ENCODE data around the gene GMDS. TPM values are rescaled to one million over a fixed set of nuclear protein-coding genes. Genes with fewer than 3 reads are reported as not detected.

Gene GMDS
- total and polyA plus RNA-seq, 2 of the 13 experiments (the other 11 are each of a cell fraction or from before 2014, with no cell fraction given), result 64.4 to 112 TPM

DNA sequence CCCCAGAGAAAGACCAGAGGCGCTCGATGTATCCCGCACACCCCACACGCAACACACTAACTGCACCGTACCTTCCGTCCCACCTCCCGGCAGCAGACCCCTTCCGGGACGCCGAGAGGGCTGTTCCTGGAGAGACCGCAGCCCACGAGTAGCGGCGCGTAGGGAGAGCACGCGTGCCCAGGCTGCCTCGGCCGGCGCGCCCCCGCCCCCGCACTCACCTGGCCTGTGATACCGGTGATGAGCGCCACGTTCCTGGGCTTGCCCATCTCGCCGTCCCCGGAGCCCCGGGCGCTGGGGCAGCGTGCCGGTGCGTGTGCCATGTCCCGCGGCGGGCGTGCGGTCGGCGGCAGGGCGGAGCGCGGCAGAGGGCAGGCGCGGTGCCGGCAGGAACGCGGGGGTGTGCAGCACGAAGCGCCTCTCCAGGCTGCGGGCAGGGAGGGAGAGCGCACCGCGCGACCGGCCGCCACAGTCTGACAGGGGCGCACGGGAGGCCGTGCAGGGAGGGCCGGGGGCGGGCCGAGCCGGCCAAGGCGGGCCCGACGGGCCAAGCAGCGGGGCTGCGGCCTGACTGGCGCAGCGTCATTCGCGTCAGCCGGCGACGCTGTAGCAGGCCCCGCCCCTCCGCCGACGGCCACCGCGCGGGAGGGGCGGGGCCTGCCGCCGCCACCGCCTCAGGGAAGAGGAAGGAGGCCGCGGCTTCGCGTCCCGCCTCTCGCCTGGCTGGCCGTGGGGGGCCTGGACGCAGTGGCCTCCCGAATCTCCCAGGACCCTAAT lies at the start of gene GMDS (continued):
- TF ChIP-seq CHD4 (IDR thresholded peaks at IDR 0.05; ENCODE audit: borderline replicate concordance, low read length) (no peak), CREB1 (IDR thresholded peaks at IDR 0.05) (peak; percentile 90; the same call in 1 of the 2 replicates), CREB1 (CRISPR knock-in tag; IDR thresholded peaks at IDR 0.05) (no peak), MAFG (CRISPR knock-in tag; IDR thresholded peaks at IDR 0.05) (no peak), ZNF615 (CRISPR knock-in tag; IDR thresholded peaks at IDR 0.05; ENCODE audit: borderline replicate concordance) (no peak), MED8 (CRISPR knock-in tag; IDR thresholded peaks at IDR 0.05; ENCODE audit: insufficient replicate concordance) (no peak), ZNF703 (CRISPR knock-in tag; IDR thresholded peaks at IDR 0.05; ENCODE audit: borderline replicate concordance) (peak; percentile 33; the same call in 1 of the 2 replicates), KDM4B (CRISPR knock-in tag; IDR thresholded peaks at IDR 0.05) (no peak), POLR2AphosphoS2 (IDR thresholded peaks at IDR 0.05; ENCODE audit: low read depth, low read length) (no peak), FOXK2 (IDR thresholded peaks at IDR 0.05) (no peak), CAMTA2 (CRISPR knock-in tag; IDR thresholded peaks at IDR 0.05; ENCODE audit: borderline replicate concordance) (no peak), NBN (conservative IDR thresholded peaks at IDR 0.05) (no peak), ZNF264 (CRISPR knock-in tag; IDR thresholded peaks at IDR 0.05) (no peak; the same call in 1 of the 2 replicates), ZBTB42 (CRISPR knock-in tag; IDR thresholded peaks at IDR 0.05) (0 out of 2 replicates have a peak, but pooled peaks have one; percentile 72), ZNF3 (CRISPR knock-in tag; IDR thresholded peaks at IDR 0.05) (no peak), ZBTB7B (CRISPR knock-in tag; IDR thresholded peaks at IDR 0.05) (no peak; the same call in 1 of the 2 replicates), ZNF383 (CRISPR knock-in tag; IDR thresholded peaks at IDR 0.05; ENCODE audit: borderline replicate concordance) (no peak), MTA3 (CRISPR knock-in tag; IDR thresholded peaks at IDR 0.05) (no peak), XRCC5 (optimal IDR thresholded peaks at IDR 0.05; ENCODE audit: low read length) (peak; percentile 9), NFE2L2 (IDR thresholded peaks at IDR 0.05; ENCODE audit: low read length) (no peak), ZNF570 (CRISPR knock-in tag; IDR thresholded peaks at IDR 0.05; ENCODE audit: borderline replicate concordance) (no peak), FOXA1 (IDR thresholded peaks at IDR 0.05) (no peak), FOXA1 (CRISPR knock-in tag; IDR thresholded peaks at IDR 0.05) (no peak), HNRNPL (IDR thresholded peaks at IDR 0.05; ENCODE audit: low read depth, low read length) (no peak), RBM22 (optimal IDR thresholded peaks at IDR 0.05; ENCODE audit: low read length) (no peak), ESRRA (CRISPR knock-in tag; IDR thresholded peaks at IDR 0.05; ENCODE audit: low read depth) (no peak)
- TF ChIP-seq, protein P1, sequence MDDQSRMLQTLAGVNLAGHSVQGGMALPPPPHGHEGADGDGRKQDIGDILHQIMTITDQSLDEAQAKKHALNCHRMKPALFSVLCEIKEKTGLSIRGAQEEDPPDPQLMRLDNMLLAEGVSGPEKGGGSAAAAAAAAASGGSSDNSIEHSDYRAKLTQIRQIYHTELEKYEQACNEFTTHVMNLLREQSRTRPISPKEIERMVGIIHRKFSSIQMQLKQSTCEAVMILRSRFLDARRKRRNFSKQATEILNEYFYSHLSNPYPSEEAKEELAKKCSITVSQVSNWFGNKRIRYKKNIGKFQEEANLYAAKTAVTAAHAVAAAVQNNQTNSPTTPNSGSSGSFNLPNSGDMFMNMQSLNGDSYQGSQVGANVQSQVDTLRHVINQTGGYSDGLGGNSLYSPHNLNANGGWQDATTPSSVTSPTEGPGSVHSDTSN (CRISPR knock-in tag; IDR thresholded peaks at IDR 0.05; ENCODE audit: borderline replicate concordance), result 0 out of 2 replicates have a peak, but pooled peaks have one; percentile 10
- TF ChIP-seq, protein P2, sequence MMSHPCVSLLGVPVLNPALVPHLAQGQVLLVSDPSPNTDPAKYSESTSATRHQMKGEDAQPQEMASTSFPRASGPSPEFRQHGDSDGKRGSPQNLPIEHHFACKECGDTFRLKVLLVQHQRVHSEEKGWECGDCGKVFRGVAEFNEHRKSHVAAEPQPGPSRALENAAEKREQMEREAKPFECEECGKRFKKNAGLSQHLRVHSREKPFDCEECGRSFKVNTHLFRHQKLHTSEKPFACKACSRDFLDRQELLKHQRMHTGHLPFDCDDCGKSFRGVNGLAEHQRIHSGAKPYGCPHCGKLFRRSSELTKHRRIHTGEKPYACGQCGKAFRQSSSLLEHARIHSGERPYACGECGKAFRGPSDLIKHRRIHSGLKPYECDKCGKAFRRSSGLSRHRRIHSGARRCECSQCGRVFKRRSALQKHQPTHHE (CRISPR knock-in tag; IDR thresholded peaks at IDR 0.05; ENCODE audit: borderline replicate concordance), result no peak
- TF ChIP-seq, protein P3, sequence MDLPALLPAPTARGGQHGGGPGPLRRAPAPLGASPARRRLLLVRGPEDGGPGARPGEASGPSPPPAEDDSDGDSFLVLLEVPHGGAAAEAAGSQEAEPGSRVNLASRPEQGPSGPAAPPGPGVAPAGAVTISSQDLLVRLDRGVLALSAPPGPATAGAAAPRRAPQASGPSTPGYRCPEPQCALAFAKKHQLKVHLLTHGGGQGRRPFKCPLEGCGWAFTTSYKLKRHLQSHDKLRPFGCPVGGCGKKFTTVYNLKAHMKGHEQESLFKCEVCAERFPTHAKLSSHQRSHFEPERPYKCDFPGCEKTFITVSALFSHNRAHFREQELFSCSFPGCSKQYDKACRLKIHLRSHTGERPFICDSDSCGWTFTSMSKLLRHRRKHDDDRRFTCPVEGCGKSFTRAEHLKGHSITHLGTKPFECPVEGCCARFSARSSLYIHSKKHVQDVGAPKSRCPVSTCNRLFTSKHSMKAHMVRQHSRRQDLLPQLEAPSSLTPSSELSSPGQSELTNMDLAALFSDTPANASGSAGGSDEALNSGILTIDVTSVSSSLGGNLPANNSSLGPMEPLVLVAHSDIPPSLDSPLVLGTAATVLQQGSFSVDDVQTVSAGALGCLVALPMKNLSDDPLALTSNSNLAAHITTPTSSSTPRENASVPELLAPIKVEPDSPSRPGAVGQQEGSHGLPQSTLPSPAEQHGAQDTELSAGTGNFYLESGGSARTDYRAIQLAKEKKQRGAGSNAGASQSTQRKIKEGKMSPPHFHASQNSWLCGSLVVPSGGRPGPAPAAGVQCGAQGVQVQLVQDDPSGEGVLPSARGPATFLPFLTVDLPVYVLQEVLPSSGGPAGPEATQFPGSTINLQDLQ (CRISPR knock-in tag; IDR thresholded peaks at IDR 0.05), result peak; percentile 92; the same call in 1 of the 2 replicates
